Glomerular visceral epithelial cell (primary cell): ENCODE measurements around the gene ISCU.

Source experiments
- DNase-seq: peaks from one replicate; pipeline ENCODE4 v3.0.0-alpha.2; 2016; ENCODE audit errors: extremely low spot score

Gene ISCU

GRCh38 chr12:108562348-108563135 is at the start of gene ISCU:
Gene ISCU, plus strand, starts transcription at chr12:108562596. Its CDS starts 27 bp downstream, at chr12:108562623.
- DNase-seq = peak; percentile 97

GRCh38 chr12:108514468-108514972 is 47.9 kb upstream of the ISCU start:
- no peak for DNase-seq

GRCh38 chr12:108514973-108515814 is 47.2 kb upstream of the ISCU start, which contains the start of gene FICD:
Gene FICD, plus strand, starts transcription at chr12:108515277. Its CDS starts 1,696 bp downstream, at chr12:108516973.
- DNase-seq = peak; percentile 99

GRCh38 chr12:108515916-108516315 is 46.5 kb upstream of the ISCU start:
- DNase-seq = no peak

GRCh38 chr12:108516511-108517275 is 45.7 kb upstream of the ISCU start:
- peak; percentile 11 for DNase-seq

- no peak for DNase-seq
Measured at GRCh38 chr12:108517288-108518100, 44.9 kb upstream of the ISCU start.

GRCh38 chr12:108518101-108518715 is 44.2 kb upstream of the ISCU start:
- no peak for DNase-seq

- no peak for DNase-seq
Measured at GRCh38 chr12:108518716-108519496, 43.5 kb upstream of the ISCU start.

- no peak for DNase-seq
Measured at GRCh38 chr12:108519558-108519957, 42.8 kb upstream of the ISCU start.

- no peak for DNase-seq
Measured at GRCh38 chr12:108523365-108523764, 39.0 kb upstream of the ISCU start.

GRCh38 chr12:108525681-108526080 is 36.7 kb upstream of the ISCU start:
- DNase-seq = peak; percentile 46

- DNase-seq = no peak
Measured at GRCh38 chr12:108526482-108527165, 35.8 kb upstream of the ISCU start.

GRCh38 chr12:108527166-108527496 is 35.3 kb upstream of the ISCU start:
- DNase-seq = no peak

GRCh38 chr12:108530161-108530560 is 32.2 kb upstream of the ISCU start:
- DNase-seq = no peak

- DNase-seq = no peak
Measured at GRCh38 chr12:108531929-108532848, 30.2 kb upstream of the ISCU start.

GRCh38 chr12:108538146-108538545 is 24.2 kb upstream of the ISCU start:
- no peak for DNase-seq

- DNase-seq = no peak
Measured at GRCh38 chr12:108538616-108539195, 23.7 kb upstream of the ISCU start.

- no peak for DNase-seq
Measured at GRCh38 chr12:108542320-108542719, 20.1 kb upstream of the ISCU start.
